ENCODE measurements around the gene KPNA1. TPM values are rescaled to one million over a fixed set of nuclear protein-coding genes. Genes with fewer than 3 reads are reported as not detected.
A peak's percentile ranks its signal among the peaks of the same experiment; 100 is the strongest.

Gene KPNA1
- total RNA-seq (100 to 1,000 TPM in 3 of 9 donors, 10 to 100 TPM in 6; 34.1 to 127 (median 72.6) TPM), polyA plus RNA-seq (10 to 100 TPM; 13.5 to 28.1 TPM)
- long read RNA-seq, donor 1, full-length matches to known transcripts = 49 of 57 reads
- long read RNA-seq, donor 1, partial matches to known transcripts = 3 of 57 reads
- long read RNA-seq, donor 1, other reads (novel, unspliced or antisense) = 5 of 57 reads
- long read RNA-seq, donor 2, full-length matches to known transcripts = 228 of 281 reads
- long read RNA-seq, donor 2, partial matches to known transcripts = 13 of 281 reads
- long read RNA-seq, donor 2, other reads (novel, unspliced or antisense) = 40 of 281 reads
- long read RNA-seq, donor 3, full-length matches to known transcripts = 130 of 166 reads
- long read RNA-seq, donor 3, partial matches to known transcripts = 8 of 166 reads
- long read RNA-seq, donor 3, other reads (novel, unspliced or antisense) = 28 of 166 reads

DNA sequence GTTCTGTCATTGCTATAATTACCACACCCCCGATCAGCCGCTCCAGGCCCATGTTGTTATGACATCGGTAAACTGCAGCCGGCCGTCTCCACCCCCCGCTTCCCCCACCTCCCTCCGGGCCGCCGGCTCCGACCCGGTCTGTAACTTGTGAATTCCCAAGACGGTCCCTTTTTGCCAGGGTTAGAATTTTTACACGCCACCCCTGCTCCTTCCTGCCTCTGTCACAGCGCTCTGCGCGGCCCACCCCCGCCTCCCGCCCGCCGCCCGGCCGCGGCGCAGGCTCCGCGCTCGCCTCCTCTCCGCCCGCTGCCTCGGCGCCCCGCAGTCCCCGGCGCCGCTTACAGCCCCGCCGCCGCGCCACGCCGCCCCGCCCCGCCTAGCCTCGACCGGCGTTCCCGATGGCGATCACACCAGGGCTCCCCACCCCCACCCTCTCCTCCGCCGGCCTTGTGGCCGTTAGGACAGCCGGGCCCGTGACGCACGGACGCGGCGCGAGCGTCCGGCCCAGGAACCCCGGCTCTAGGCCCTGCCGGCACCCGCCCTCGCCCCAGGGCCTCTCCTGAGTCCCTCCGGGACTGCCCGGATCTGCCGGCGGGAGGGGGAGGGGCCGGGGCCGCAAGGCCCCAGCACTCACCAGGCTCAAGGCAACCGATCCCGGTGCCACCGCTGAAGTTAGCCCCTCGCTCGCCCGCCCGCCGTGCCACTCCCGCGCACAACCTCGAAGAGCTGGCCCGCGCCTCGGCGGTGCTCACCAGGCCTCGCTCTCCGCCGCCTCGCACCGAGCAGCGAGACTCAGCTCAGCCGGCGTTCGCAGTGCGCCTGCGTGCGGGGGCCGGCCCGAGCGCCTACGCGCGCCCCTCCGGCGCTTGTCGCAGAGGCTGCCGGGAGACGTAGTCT lies at the start of gene KPNA1:
TSS of gene KPNA1 (minus strand) at position 817 of the 897 bp plus-strand sequence. CDS start 18,374 bp downstream, outside the sequence.
- Histone ChIP-seq H3K36me3 (no peaks in the 10 kb centered on the region), H3K4me3 (peak within 1 kb of the TSS; percentile 55 to 93 (median 86)), H3K4me1 (peaks cover 0 to 44% (median 31%) of the 10 kb centered on the region in 12 donors), H3K27ac (peak within 1 kb of the TSS; percentile 68 to 99 (median 96)), H3K9me3 (peaks cover 0 to 10% (median 0%) of the 10 kb centered on the region in 12 donors), H3K27me3 (no peaks in the 10 kb centered on the region)
- TF ChIP-seq, protein P1, sequence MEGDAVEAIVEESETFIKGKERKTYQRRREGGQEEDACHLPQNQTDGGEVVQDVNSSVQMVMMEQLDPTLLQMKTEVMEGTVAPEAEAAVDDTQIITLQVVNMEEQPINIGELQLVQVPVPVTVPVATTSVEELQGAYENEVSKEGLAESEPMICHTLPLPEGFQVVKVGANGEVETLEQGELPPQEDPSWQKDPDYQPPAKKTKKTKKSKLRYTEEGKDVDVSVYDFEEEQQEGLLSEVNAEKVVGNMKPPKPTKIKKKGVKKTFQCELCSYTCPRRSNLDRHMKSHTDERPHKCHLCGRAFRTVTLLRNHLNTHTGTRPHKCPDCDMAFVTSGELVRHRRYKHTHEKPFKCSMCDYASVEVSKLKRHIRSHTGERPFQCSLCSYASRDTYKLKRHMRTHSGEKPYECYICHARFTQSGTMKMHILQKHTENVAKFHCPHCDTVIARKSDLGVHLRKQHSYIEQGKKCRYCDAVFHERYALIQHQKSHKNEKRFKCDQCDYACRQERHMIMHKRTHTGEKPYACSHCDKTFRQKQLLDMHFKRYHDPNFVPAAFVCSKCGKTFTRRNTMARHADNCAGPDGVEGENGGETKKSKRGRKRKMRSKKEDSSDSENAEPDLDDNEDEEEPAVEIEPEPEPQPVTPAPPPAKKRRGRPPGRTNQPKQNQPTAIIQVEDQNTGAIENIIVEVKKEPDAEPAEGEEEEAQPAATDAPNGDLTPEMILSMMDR (IDR thresholded peaks at IDR 0.05) = no peak
- TF ChIP-seq POLR2A (IDR thresholded peaks at IDR 0.05) = peak; percentile 72 to 94
- 0 to 1% (median 0%) methylated on average over 68 to 109 of the region's 109 CpGs for WGBS, 4 donors
- intact Hi-C loops (cut with DNase I) = loop anchor here in 4 of 10 donors (1.0 to 10.0 kb wide), 5 partner anchors 44 to 98 kb away; partner anchors contain the start of gene WDR5B (in 3 of the 4)
- ATAC-seq = peak; percentile 88 to 98 (median 96)
- DNase-seq = peak; percentile 86 to 94 (median 90)

DNA sequence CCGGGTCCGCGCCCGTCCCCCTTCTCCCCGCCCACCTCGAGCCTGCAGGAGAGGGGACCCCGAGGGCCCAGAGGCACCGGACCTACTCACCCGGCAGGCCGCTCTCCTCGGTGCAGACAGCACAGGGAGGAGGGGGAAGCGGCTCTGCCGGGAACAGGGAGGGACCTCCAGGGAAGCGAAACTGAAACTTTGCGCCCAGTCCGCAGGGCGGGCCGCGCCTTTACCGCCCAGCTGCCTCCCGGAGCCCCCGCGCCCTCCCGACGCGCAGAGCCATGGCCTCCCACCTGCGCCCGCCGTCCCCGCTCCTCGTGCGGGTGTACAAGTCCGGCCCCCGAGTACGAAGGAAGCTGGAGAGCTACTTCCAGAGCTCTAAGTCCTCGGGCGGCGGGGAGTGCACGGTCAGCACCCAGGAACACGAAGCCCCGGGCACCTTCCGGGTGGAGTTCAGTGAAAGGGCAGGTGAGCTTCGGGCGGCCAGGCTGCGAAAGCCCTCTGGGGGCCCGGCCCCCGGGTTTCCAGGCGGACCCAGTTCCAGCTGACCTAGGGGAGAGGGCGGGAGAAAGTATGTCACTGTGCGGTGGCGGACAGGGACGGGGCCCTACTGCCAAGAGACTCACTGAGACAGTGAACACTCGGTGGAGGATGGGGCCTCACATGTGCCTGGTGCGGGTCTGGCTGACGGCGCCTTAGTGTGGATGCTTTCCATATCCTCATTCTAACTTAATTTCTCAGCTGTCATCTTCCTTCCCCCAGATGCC lies 49.6 kb upstream of the KPNA1 start, which contains the start of the genes DTX3L and PARP9:
TSS of gene DTX3L (plus strand) at position 184 of the 758 bp plus-strand sequence. CDS start at position 273, 89 bp downstream.
TSS of gene PARP9 (minus strand) at position 146 of the 758 bp plus-strand sequence. CDS start 4,680 bp downstream, outside the sequence.
- H3K4me1 ChIP-seq = peaks cover 0 to 76% (median 22%) of the 10 kb centered on the region in 12 donors
- WGBS, 4 donors = 0 to 1% (median 0%) methylated on average over 41 to 56 of the region's 56 CpGs

DNA sequence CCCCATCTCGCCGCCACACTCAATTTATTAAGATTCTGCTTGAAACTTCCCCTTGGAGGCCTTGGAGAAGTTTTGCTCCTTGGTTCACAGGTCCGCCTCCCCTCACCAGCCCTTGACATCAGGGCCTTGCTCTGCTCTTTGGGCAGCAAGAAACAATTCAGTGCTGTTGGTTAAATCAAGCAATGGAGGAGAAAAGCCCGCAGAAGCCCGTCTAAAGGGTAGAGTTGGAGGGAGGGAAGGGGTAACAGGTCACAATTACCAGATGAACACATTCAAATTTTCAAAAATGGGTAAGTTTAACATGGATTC lies 48.9 kb upstream of the KPNA1 start:
- ATAC-seq (peak in 3 of 4 donors; percentile 10 to 19 (median 17)), DNase-seq (peak in 4 of 5 donors; percentile 20 to 37 (median 26))
- TF ChIP-seq POLR2A (IDR thresholded peaks at IDR 0.05) = no peak
- TF ChIP-seq, protein P1 (IDR thresholded peaks at IDR 0.05) = no peak
- 30 to 39% (median 32%) methylated on average over 5 of the region's 5 CpGs for WGBS, 4 donors
- intact Hi-C loops (cut with DNase I) = loop anchor here in 7 of 10 donors (1.0 to 5.0 kb wide), 4 partner anchors 114 to 119 kb away; partner anchors contain the start of gene PARP14 (in 1 of the 7)
- peaks cover 0 to 69% (median 22%) of the 10 kb centered on the region in 12 donors for H3K4me1 ChIP-seq
- peak overlapping the region; percentile 86 to 99 (median 94) for H3K27ac ChIP-seq
- no peaks in the 10 kb centered on the region for H3K27me3 ChIP-seq
- no peaks in the 10 kb centered on the region for H3K9me3 ChIP-seq
- peaks cover 0 to 45% (median 38%) of the 10 kb centered on the region in 9 donors for H3K36me3 ChIP-seq
- peak overlapping the region; percentile 66 to 98 (median 76) for H3K4me3 ChIP-seq

More for the DNA sequence above, 49.6 kb upstream of the KPNA1 start, which contains the start of the genes DTX3L and PARP9:
- no peaks in the 10 kb centered on the region for H3K27me3 ChIP-seq
- H3K9me3 ChIP-seq = no peaks in the 10 kb centered on the region
- peak in 1 of 2 donors; percentile 49 for TF ChIP-seq POLR2A (IDR thresholded peaks at IDR 0.05)
- TF ChIP-seq, protein P1 (IDR thresholded peaks at IDR 0.05) = no peak
- peak within 1 kb of the TSS; percentile 86 to 99 (median 94) for H3K27ac ChIP-seq
- peak within 1 kb of the TSS; percentile 66 to 98 (median 76) for H3K4me3 ChIP-seq
- DNase-seq (peak; percentile 89 to 92 (median 90)), ATAC-seq (peak; percentile 94 to 99 (median 99))
- peaks cover 0 to 45% (median 38%) of the 10 kb centered on the region in 9 donors for H3K36me3 ChIP-seq
- intact Hi-C loops (cut with DNase I) = loop anchor here in 5 of 10 donors (1.0 to 5.0 kb wide), 3 partner anchors 113 to 118 kb away; partner anchors contain the start of gene PARP14 (in 1 of the 5)

Data from heart left ventricle (tissue), 16 donors.